T-helper 1 cell treated with Interleukin-12 subunit alpha and Interleukin-12 subunit beta and Interleukin-4 antibody, amounts not matched to agents 30 μg/mL and 1 μg/mL, for 36 hours (primary cell): ENCODE results near the gene RTN4RL1.

Experiments used
- H3K27ac Mint-ChIP-seq: one replicate; pipeline ENCODE4 v1.8.0; 2021; ENCODE audit warnings: mild to moderate bottlenecking, mixed read lengths
- H3K27me3 Mint-ChIP-seq: one replicate; pipeline ENCODE4 v1.8.0; 2021; ENCODE audit warnings: low read depth, mixed read lengths
- H3K36me3 Mint-ChIP-seq: one replicate; pipeline ENCODE4 v1.8.0; 2021; ENCODE audit warnings: low read depth, mixed read lengths
- H3K4me1 Mint-ChIP-seq: one replicate; pipeline ENCODE4 v1.8.0; 2021; ENCODE audit warnings: low read depth, mixed read lengths
- H3K4me3 Mint-ChIP-seq: one replicate; pipeline ENCODE4 v1.8.0; 2021; ENCODE audit warnings: mild to moderate bottlenecking, moderate library complexity, mixed read lengths
- H3K9me3 Mint-ChIP-seq: one replicate; pipeline ENCODE4 v1.8.0; 2021; ENCODE audit warnings: mixed read lengths

The RTN4RL1 gene

GRCh38 chr17:2063261-2064146 is 38.4 kb upstream of the RTN4RL1 start:
- Mint-ChIP-seq H3K27me3 (no peaks in the 10 kb centered on the region), H3K4me1 (peaks cover 42% of the 10 kb centered on the region), H3K4me3 (no peak overlapping the region), H3K36me3 (peaks cover 48% of the 10 kb centered on the region), H3K9me3 (no peaks in the 10 kb centered on the region), H3K27ac (peak overlapping the region; percentile 76)

GRCh38 chr17:2062571-2063183 is 37.5 kb upstream of the RTN4RL1 start:
- Mint-ChIP-seq H3K4me1 (peaks cover 42% of the 10 kb centered on the region), H3K4me3 (no peak overlapping the region)

GRCh38 chr17:2061441-2061958 is 36.4 kb upstream of the RTN4RL1 start:
- Mint-ChIP-seq H3K9me3 (no peaks in the 10 kb centered on the region), H3K27ac (peak overlapping the region; percentile 65), H3K36me3 (peaks cover 46% of the 10 kb centered on the region), H3K4me3 (no peak overlapping the region), H3K27me3 (no peaks in the 10 kb centered on the region), H3K4me1 (peaks cover 39% of the 10 kb centered on the region)

More at GRCh38 chr17:2062571-2063183, 37.5 kb upstream of the RTN4RL1 start:
- H3K9me3 Mint-ChIP-seq, result no peaks in the 10 kb centered on the region
- H3K27ac Mint-ChIP-seq, result peak overlapping the region; percentile 65
- peaks cover 49% of the 10 kb centered on the region for H3K36me3 Mint-ChIP-seq
- H3K27me3 Mint-ChIP-seq, result no peaks in the 10 kb centered on the region

- H3K36me3 Mint-ChIP-seq, result peaks cover 42% of the 10 kb centered on the region
- peaks cover 39% of the 10 kb centered on the region for H3K4me1 Mint-ChIP-seq
- H3K27me3 Mint-ChIP-seq, result no peaks in the 10 kb centered on the region
- peak overlapping the region; percentile 55 for H3K27ac Mint-ChIP-seq
- no peak overlapping the region for H3K4me3 Mint-ChIP-seq
- H3K9me3 Mint-ChIP-seq, result no peaks in the 10 kb centered on the region
These were observed 35.7 kb upstream of the RTN4RL1 start for GRCh38 chr17:2060681-2061440.

GRCh38 chr17:2060385-2060658 is 35.2 kb upstream of the RTN4RL1 start:
- Mint-ChIP-seq H3K4me3 (peak overlapping the region; percentile 78), H3K27me3 (no peaks in the 10 kb centered on the region), H3K9me3 (no peaks in the 10 kb centered on the region), H3K36me3 (peaks cover 39% of the 10 kb centered on the region), H3K27ac (peak overlapping the region; percentile 55), H3K4me1 (peaks cover 39% of the 10 kb centered on the region)

- H3K4me3 Mint-ChIP-seq, result peak overlapping the region; percentile 78
- no peaks in the 10 kb centered on the region for H3K27me3 Mint-ChIP-seq
- H3K27ac Mint-ChIP-seq, result peak overlapping the region; percentile 64
- H3K9me3 Mint-ChIP-seq, result no peaks in the 10 kb centered on the region
- peaks cover 34% of the 10 kb centered on the region for H3K4me1 Mint-ChIP-seq
- peaks cover 37% of the 10 kb centered on the region for H3K36me3 Mint-ChIP-seq
These were observed 34.6 kb upstream of the RTN4RL1 start for GRCh38 chr17:2059547-2060384.

GRCh38 chr17:2058586-2059546 is 33.7 kb upstream of the RTN4RL1 start:
- H3K36me3 Mint-ChIP-seq, result peaks cover 31% of the 10 kb centered on the region
- H3K4me3 Mint-ChIP-seq, result peak overlapping the region; percentile 78
- no peaks in the 10 kb centered on the region for H3K9me3 Mint-ChIP-seq
- H3K27ac Mint-ChIP-seq, result peak overlapping the region; percentile 70
- peaks cover 30% of the 10 kb centered on the region for H3K4me1 Mint-ChIP-seq
- H3K27me3 Mint-ChIP-seq, result no peaks in the 10 kb centered on the region

GRCh38 chr17:2057760-2058585 is 32.8 kb upstream of the RTN4RL1 start:
- H3K27ac Mint-ChIP-seq, result peak overlapping the region; percentile 83
- H3K9me3 Mint-ChIP-seq, result no peaks in the 10 kb centered on the region
- H3K36me3 Mint-ChIP-seq, result peaks cover 27% of the 10 kb centered on the region
- peaks cover 34% of the 10 kb centered on the region for H3K4me1 Mint-ChIP-seq
- H3K4me3 Mint-ChIP-seq, result peak overlapping the region; percentile 75
- peaks cover 4% of the 10 kb centered on the region for H3K27me3 Mint-ChIP-seq

GRCh38 chr17:2057175-2057759 is 32.1 kb upstream of the RTN4RL1 start:
- H3K27ac Mint-ChIP-seq, result no peak overlapping the region
- peak overlapping the region; percentile 21 for H3K4me3 Mint-ChIP-seq
- peaks cover 6% of the 10 kb centered on the region for H3K27me3 Mint-ChIP-seq
- peaks cover 31% of the 10 kb centered on the region for H3K4me1 Mint-ChIP-seq
- peaks cover 23% of the 10 kb centered on the region for H3K36me3 Mint-ChIP-seq
- H3K9me3 Mint-ChIP-seq, result no peaks in the 10 kb centered on the region

GRCh38 chr17:2056206-2057174 is 31.4 kb upstream of the RTN4RL1 start:
- H3K27me3 Mint-ChIP-seq, result peaks cover 12% of the 10 kb centered on the region
- peak overlapping the region; percentile 85 for H3K4me3 Mint-ChIP-seq
- H3K4me1 Mint-ChIP-seq, result peaks cover 29% of the 10 kb centered on the region
- H3K36me3 Mint-ChIP-seq, result peaks cover 16% of the 10 kb centered on the region
- no peaks in the 10 kb centered on the region for H3K9me3 Mint-ChIP-seq
- H3K27ac Mint-ChIP-seq, result peak overlapping the region; percentile 84
